Mesenchymal stem cell (in vitro differentiated cells and primary cell): Measurements from ENCODE around the gene SAMD4A.

Experiments
- DNase-seq: peaks from one replicate; pipeline ENCODE4 v3.0.0-alpha.2; 2013
- H2AFZ ChIP-seq: one replicate; pipeline ENCODE4 v1.6.1; 2013; ENCODE audit warnings: low read depth, mild to moderate bottlenecking, control low read depth, inconsistent platforms, low read length, moderate library complexity
- H2AK5ac ChIP-seq: 2 replicates; pipeline ENCODE4 v1.6.1; 2013; ENCODE audit warnings: low read length, moderate library complexity, mild to moderate bottlenecking, inconsistent platforms; ENCODE audit not compliant: severe bottlenecking
- H2BK120ac ChIP-seq: one replicate; pipeline ENCODE4 v1.6.1; 2013; ENCODE audit warnings: low read depth, mild to moderate bottlenecking, inconsistent platforms, low read length, moderate library complexity
- H2BK12ac ChIP-seq, 2 experiments: one replicate each; pipeline ENCODE4 v1.6.1; 2013; ENCODE audit warnings: inconsistent platforms in 2 of 2, low read length in 2 of 2, mild to moderate bottlenecking in 2 of 2, moderate library complexity in 2 of 2, control low read depth in 1 of 2
- H2BK15ac ChIP-seq: one replicate; pipeline ENCODE4 v1.6.1; 2013; ENCODE audit warnings: mild to moderate bottlenecking, low read depth, inconsistent platforms; ENCODE audit not compliant: poor library complexity, severe bottlenecking
- H2BK5ac ChIP-seq: 2 replicates; pipeline ENCODE4 v1.6.1; 2013; ENCODE audit warnings: low read depth, mild to moderate bottlenecking, low read length, control low read depth, inconsistent platforms; ENCODE audit not compliant: poor library complexity, severe bottlenecking
- H3K14ac ChIP-seq, 2 experiments: one replicate each; pipeline ENCODE4 v1.6.1; 2013; ENCODE audit warnings: inconsistent platforms in 2 of 2, low read length in 2 of 2, control low read depth in 1 of 2, mild to moderate bottlenecking in 1 of 2, moderate library complexity in 1 of 2
- H3K18ac ChIP-seq, 2 experiments: one replicate each; pipeline ENCODE4 v1.6.1; 2013; ENCODE audit warnings: inconsistent platforms in 2 of 2, low read length in 2 of 2, control low read depth in 1 of 2, low read depth in 1 of 2, mild to moderate bottlenecking in 1 of 2
- H3K23ac ChIP-seq, 2 experiments: one replicate each; pipeline ENCODE4 v1.6.1; 2013; ENCODE audit warnings: inconsistent platforms in 2 of 2, low read length in 2 of 2, mild to moderate bottlenecking in 2 of 2, moderate library complexity in 2 of 2, control low read depth in 1 of 2
- H3K27ac ChIP-seq: 2 replicates; pipeline ENCODE4 v1.5.1; 2013; ENCODE audit warnings: mild to moderate bottlenecking, moderate library complexity, low read length, control low read depth, inconsistent platforms; ENCODE audit not compliant: poor library complexity, severe bottlenecking
- H3K27me3 ChIP-seq, 2 experiments: 2 replicates each; pipeline versions ENCODE4 v1.6.1 to v1.7.0; 2013; ENCODE audit warnings: low read length in 2 of 2, mild to moderate bottlenecking in 2 of 2, moderate library complexity in 2 of 2, control low read depth in 1 of 2, inconsistent platforms in 1 of 2; ENCODE audit not compliant: control insufficient read depth in 1 of 2, insufficient read depth in 1 of 2
- H3K36me3 ChIP-seq, 2 experiments: 2 replicates each; pipeline versions ENCODE4 v1.6.1 to v1.7.0; 2013; ENCODE audit warnings: low read length in 2 of 2, control low read depth in 1 of 2, inconsistent platforms in 1 of 2, low read depth in 1 of 2, mild to moderate bottlenecking in 1 of 2; ENCODE audit not compliant: insufficient read depth in 2 of 2, control insufficient read depth in 1 of 2
- H3K4ac ChIP-seq, 2 experiments: one replicate each; pipeline ENCODE4 v1.6.1; 2013; ENCODE audit warnings: inconsistent platforms in 2 of 2, low read length in 2 of 2, mild to moderate bottlenecking in 2 of 2, moderate library complexity in 2 of 2, control low read depth in 1 of 2, low read depth in 1 of 2
- H3K4me1 ChIP-seq: 2 replicates; pipeline ENCODE4 v1.6.1; 2013; ENCODE audit warnings: low read depth, low read length, control low read depth; ENCODE audit not compliant: control insufficient read depth, insufficient read depth
- H3K4me2 ChIP-seq: 2 replicates; pipeline ENCODE4 v1.6.1; 2013; ENCODE audit warnings: low read length, mild to moderate bottlenecking, inconsistent platforms; ENCODE audit not compliant: poor library complexity, severe bottlenecking
- H3K4me3 ChIP-seq, 2 experiments: 2 replicates each; pipeline versions ENCODE4 v1.5.1 to v1.7.0; 2013; ENCODE audit warnings: low read length in 2 of 2, mild to moderate bottlenecking in 2 of 2, control low read depth in 1 of 2, low read depth in 1 of 2; ENCODE audit not compliant: insufficient read depth in 1 of 2
- H3K79me1 ChIP-seq: replicated peaks from 2 replicates; pipeline ENCODE4 v1.6.1; 2013; ENCODE audit warnings: mild to moderate bottlenecking, control low read depth, low read length, inconsistent platforms; ENCODE audit not compliant: poor library complexity, severe bottlenecking
- H3K9ac ChIP-seq: 2 replicates; pipeline ENCODE4 v1.7.0; 2013; ENCODE audit warnings: mild to moderate bottlenecking, low read length, moderate library complexity
- H3K9me3 ChIP-seq: 2 replicates; pipeline ENCODE4 v1.7.0; 2013; ENCODE audit warnings: mild to moderate bottlenecking, low read length; ENCODE audit not compliant: control insufficient read depth
- H4K8ac ChIP-seq: one replicate; pipeline ENCODE4 v1.6.1; 2013; ENCODE audit warnings: inconsistent platforms, mild to moderate bottlenecking, low read length, moderate library complexity
- H4K91ac ChIP-seq: one replicate; pipeline ENCODE4 v1.6.1; 2013; ENCODE audit warnings: mild to moderate bottlenecking, low read length, inconsistent platforms
- WGBS: methylation state at CpG from one replicate; pipeline ENCODE4 v1.1.7; 2013; ENCODE audit warnings: mixed read lengths; 5-methylcytosine and 5-hydroxymethylcytosine counted together

The SAMD4A gene

GRCh38 chr14:54711812-54712464 is 145.0 kb downstream of the SAMD4A start:
- Histone ChIP-seq H3K18ac (peak overlapping the region in 1 of 2 experiments; percentile 82), H3K23ac (no peak overlapping the region), H3K79me1 (peaks cover 38% of the 10 kb centered on the region), H2AFZ (no peak overlapping the region), H3K9me3 (no peaks in the 10 kb centered on the region), H3K4me2 (no peak overlapping the region), H2AK5ac (no peak overlapping the region), H3K27ac (no peak overlapping the region), H2BK15ac (no peak overlapping the region), H2BK120ac (no peak overlapping the region), H3K36me3 (peaks cover 2 to 8% of the 10 kb centered on the region in 2 experiments), H4K91ac (no peak overlapping the region), H3K4ac (no peak overlapping the region), H3K4me3 (peak overlapping the region in 1 of 2 experiments; percentile 34), H3K9ac (peak overlapping the region; percentile 74), H3K14ac (no peak overlapping the region), H2BK12ac (peak overlapping the region in 1 of 2 experiments; percentile 30), H3K4me1 (no peaks in the 10 kb centered on the region), H2BK5ac (no peak overlapping the region), H3K27me3 (no peaks in the 10 kb centered on the region), H4K8ac (peak overlapping the region; percentile 42)
- no peak for DNase-seq
- 69% methylated on average over 4 of the region's 5 CpGs for WGBS

- WGBS = 67% methylated on average over 4 of the region's 5 CpGs
- Histone ChIP-seq H2BK12ac (peak overlapping the region in 1 of 2 experiments; percentile 32), H3K18ac (peak overlapping the region in 1 of 2 experiments; percentile 46), H3K23ac (no peak overlapping the region), H3K4ac (no peak overlapping the region), H3K9me3 (no peaks in the 10 kb centered on the region), H2BK120ac (no peak overlapping the region), H3K27me3 (no peaks in the 10 kb centered on the region), H2BK15ac (no peak overlapping the region), H3K14ac (no peak overlapping the region), H3K4me1 (no peaks in the 10 kb centered on the region), H4K8ac (no peak overlapping the region), H3K79me1 (peaks cover 37% of the 10 kb centered on the region), H3K9ac (peak overlapping the region; percentile 74), H4K91ac (no peak overlapping the region), H2AFZ (no peak overlapping the region), H3K27ac (no peak overlapping the region), H3K4me2 (no peak overlapping the region), H3K36me3 (peaks cover 2 to 8% of the 10 kb centered on the region in 2 experiments), H3K4me3 (peak overlapping the region in 1 of 2 experiments; percentile 45), H2AK5ac (no peak overlapping the region), H2BK5ac (no peak overlapping the region)
- peak; percentile 82 for DNase-seq
These were observed 145.7 kb downstream of the SAMD4A start for GRCh38 chr14:54712465-54713200.

GRCh38 chr14:54713379-54713778 is 146.5 kb downstream of the SAMD4A start:
- Histone ChIP-seq H3K36me3 (peaks cover 2 to 8% of the 10 kb centered on the region in 2 experiments), H3K9me3 (no peaks in the 10 kb centered on the region), H2BK120ac (no peak overlapping the region), H2AFZ (no peak overlapping the region), H2BK12ac (no peak overlapping the region), H3K4ac (no peak overlapping the region), H2BK5ac (no peak overlapping the region), H2AK5ac (no peak overlapping the region), H3K4me1 (no peaks in the 10 kb centered on the region), H3K4me3 (peak overlapping the region in 1 of 2 experiments; percentile 45), H3K14ac (no peak overlapping the region), H3K27me3 (no peaks in the 10 kb centered on the region), H2BK15ac (no peak overlapping the region), H3K9ac (peak overlapping the region; percentile 74), H3K27ac (no peak overlapping the region), H3K4me2 (no peak overlapping the region), H3K23ac (no peak overlapping the region), H3K18ac (peak overlapping the region in 1 of 2 experiments; percentile 35), H4K91ac (no peak overlapping the region), H4K8ac (no peak overlapping the region), H3K79me1 (peaks cover 29% of the 10 kb centered on the region)
- DNase-seq = no peak

GRCh38 chr14:54715239-54715638 is 148.3 kb downstream of the SAMD4A start:
- Histone ChIP-seq H3K79me1 (peaks cover 28% of the 10 kb centered on the region), H2BK5ac (no peak overlapping the region), H3K4me1 (no peaks in the 10 kb centered on the region), H4K91ac (no peak overlapping the region), H3K4me2 (no peak overlapping the region), H3K4ac (no peak overlapping the region), H2BK12ac (no peak overlapping the region), H3K9ac (peak overlapping the region; percentile 77), H2AK5ac (no peak overlapping the region), H3K18ac (no peak overlapping the region), H2AFZ (no peak overlapping the region), H3K27me3 (no peaks in the 10 kb centered on the region), H3K23ac (no peak overlapping the region), H3K14ac (no peak overlapping the region), H3K4me3 (no peak overlapping the region), H2BK120ac (no peak overlapping the region), H3K9me3 (no peaks in the 10 kb centered on the region), H3K27ac (no peak overlapping the region), H4K8ac (no peak overlapping the region), H2BK15ac (no peak overlapping the region), H3K36me3 (peaks cover 2 to 5% of the 10 kb centered on the region in 2 experiments)
- no CpG with 5 or more reads among the region's 4 CpGs for WGBS
- no peak for DNase-seq
